HG02884 (cell line): ENCODE data around the gene CD4.

Experiments
- ATAC-seq: cut with Tn5 transposase; IDR thresholded peaks from one replicate; pipeline ENCODE4 v1.9.1; 2021; ENCODE audit warnings: mild to moderate bottlenecking, moderate library complexity; ENCODE audit not compliant: unreplicated experiment

CD4 gene

GRCh38 chr12:6765048-6765633, 24.2 kb upstream of the CD4 start:
- ATAC-seq, result no peak

- no peak for ATAC-seq
Observed at GRCh38 chr12:6765634-6766581, 23.4 kb upstream of the CD4 start, which contains the start of gene PTMS. Gene PTMS, plus strand, starts transcription at chr12:6766363. Its CDS starts 343 bp downstream, at chr12:6766706.

GRCh38 chr12:6766651-6767349, 22.5 kb upstream of the CD4 start:
- ATAC-seq, result no peak

GRCh38 chr12:6767353-6768319, 21.7 kb upstream of the CD4 start:
- ATAC-seq, result no peak

- no peak for ATAC-seq
Observed at GRCh38 chr12:6768437-6768914, 20.9 kb upstream of the CD4 start.

- no peak for ATAC-seq
Observed at GRCh38 chr12:6768990-6769389, 20.3 kb upstream of the CD4 start.

GRCh38 chr12:6769666-6770065, 19.7 kb upstream of the CD4 start:
- ATAC-seq, result no peak

GRCh38 chr12:6770094-6770493, 19.2 kb upstream of the CD4 start:
- no peak for ATAC-seq

- no peak for ATAC-seq
Observed at GRCh38 chr12:6770600-6770999, 18.7 kb upstream of the CD4 start.

- ATAC-seq, result no peak
Observed at GRCh38 chr12:6771091-6771495, 18.2 kb upstream of the CD4 start.

- no peak for ATAC-seq
Observed at GRCh38 chr12:6771509-6772330, 17.6 kb upstream of the CD4 start.

GRCh38 chr12:6772331-6772695, 17.0 kb upstream of the CD4 start, which contains the start of gene LAG3:
Gene LAG3, plus strand, starts transcription at chr12:6772520. Its CDS starts 333 bp downstream, at chr12:6772853.
- no peak for ATAC-seq

GRCh38 chr12:6772726-6773589, 16.4 kb upstream of the CD4 start:
- no peak for ATAC-seq

GRCh38 chr12:6773590-6774351, 15.6 kb upstream of the CD4 start:
- no peak for ATAC-seq

- ATAC-seq, result no peak
Observed at GRCh38 chr12:6774499-6775062, 14.7 kb upstream of the CD4 start.

- no peak for ATAC-seq
Observed at GRCh38 chr12:6775185-6776174, 13.8 kb upstream of the CD4 start.
